ENCODE data around the gene HES6. TPM values are rescaled to one million over a fixed set of nuclear protein-coding genes. Genes with fewer than 3 reads are reported as not detected.

The HES6 gene
- total and polyA plus RNA-seq, 10 of the 15 experiments (the other 5 are each of a cell fraction or from before 2014, with no cell fraction given) = 0.11 to 1.7 (median 0.83) TPM

GRCh38 chr2:238288650-238289573 is 49.1 kb upstream of the HES6 start (continued):
- peak; percentile 79 for TF ChIP-seq NKRF (conservative IDR thresholded peaks at IDR 0.05)
- peak; percentile 94 for TF ChIP-seq FOXK2 (IDR thresholded peaks at IDR 0.05)
- no peak for TF ChIP-seq USF1 (IDR thresholded peaks at IDR 0.05; ENCODE audit: borderline replicate concordance, extremely low read length, insufficient read depth, low read depth, low read length)
- no peak for TF ChIP-seq ZBED1 (IDR thresholded peaks at IDR 0.05; ENCODE audit: borderline replicate concordance)
- TF ChIP-seq GATAD2B (conservative IDR thresholded peaks at IDR 0.05; ENCODE audit: low read depth) = peak; percentile 74; the same call in 1 of the 2 replicates
- TF ChIP-seq NR2F1 (conservative IDR thresholded peaks at IDR 0.05) = peak; percentile 76
- TF ChIP-seq EP300 (IDR thresholded peaks at IDR 0.05; ENCODE audit: borderline replicate concordance in 1 of 2, control insufficient read depth in 1 of 2, low read depth in 2 of 2, low read length in 2 of 2) = no peak
- TF ChIP-seq RFX5 (IDR thresholded peaks at IDR 0.05; ENCODE audit: low read depth, low read length) = no peak
- TF ChIP-seq ZNF274 (IDR thresholded peaks at IDR 0.05; ENCODE audit: insufficient read depth, insufficient read length) = no peak
- TF ChIP-seq SMARCA5 (IDR thresholded peaks at IDR 0.05) = peak; percentile 47
- no peak for TF ChIP-seq NR2C2 (IDR thresholded peaks at IDR 0.05; ENCODE audit: borderline replicate concordance, control insufficient read depth, insufficient read length, low read depth)
- no peak for TF ChIP-seq TCF7 (IDR thresholded peaks at IDR 0.05; ENCODE audit: borderline replicate concordance)
- TF ChIP-seq TBL1XR1 (IDR thresholded peaks at IDR 0.05; ENCODE audit: low read depth, low read length) = 0 out of 2 replicates have a peak, but pooled peaks have one; percentile 13
- no peak for TF ChIP-seq HCFC1 (IDR thresholded peaks at IDR 0.05; ENCODE audit: low read length)
- no peak for TF ChIP-seq MEF2A (IDR thresholded peaks at IDR 0.05; ENCODE audit: insufficient read depth, low read depth, low read length)
- no peak for TF ChIP-seq IKZF2 (IDR thresholded peaks at IDR 0.05)
- no peak for TF ChIP-seq SUPT20H (IDR thresholded peaks at IDR 0.05; ENCODE audit: borderline replicate concordance, control insufficient read depth, low read depth, low read length)
- no peak for TF ChIP-seq CBX3 (IDR thresholded peaks at IDR 0.05; ENCODE audit: borderline replicate concordance, low read depth)
- TF ChIP-seq ZNF622 (IDR thresholded peaks at IDR 0.05) = no peak; the same call in 1 of the 2 replicates
- TF ChIP-seq CTCF (IDR thresholded peaks at IDR 0.05 in 2 of 3, conservative IDR thresholded peaks at IDR 0.05 in 1 of 3; ENCODE audit: control insufficient read depth in 2 of 3, extremely low read depth in 1 of 3, insufficient read depth in 1 of 3, low read depth in 3 of 3, low read length in 3 of 3) = peak; percentile 12 to 36 (median 25); a peak in 3 of 6 replicates
- TF ChIP-seq MEF2B (IDR thresholded peaks at IDR 0.05; ENCODE audit: partially characterized antibody, poor library complexity, severe bottlenecking) = peak; percentile 98
- no peak for TF ChIP-seq IRF4 (IDR thresholded peaks at IDR 0.05; ENCODE audit: low read depth, low read length)
- TF ChIP-seq RCOR1 (conservative IDR thresholded peaks at IDR 0.05; ENCODE audit: low read depth, low read length) = no peak
- TF ChIP-seq NR2C1 (IDR thresholded peaks at IDR 0.05) = peak; percentile 20; the same call in 1 of the 2 replicates
- TF ChIP-seq MTA3 (IDR thresholded peaks at IDR 0.05; ENCODE audit: borderline replicate concordance, low read length) = no peak
- TF ChIP-seq BACH1 (IDR thresholded peaks at IDR 0.05; ENCODE audit: borderline replicate concordance) = peak; percentile 72

All from GM12878 (cell line).